HepG2 (cell line): Measurements from ENCODE around the gene ZNF526. TPM values are rescaled to one million over a fixed set of nuclear protein-coding genes. Genes with fewer than 3 reads are reported as not detected.

Experiments used
- BORCS8-MEF2B ChIP-seq: sonication (generic); formaldehyde crosslinking; IDR thresholded peaks from 2 replicates; pipeline ENCODE4 v1.8.0; 2022; ENCODE audit warnings: mild to moderate bottlenecking, missing genetic modification reagents
- CSRNP2 ChIP-seq: sonication (generic); formaldehyde crosslinking; conservative IDR thresholded peaks from 2 replicates; pipeline ENCODE4 v1.8.0; 2022; ENCODE audit warnings: low read depth, missing genetic modification reagents
- DBP ChIP-seq: sonication (generic); formaldehyde crosslinking; IDR thresholded peaks from 2 replicates; pipeline ENCODE4 v1.4.0; 2020; ENCODE audit warnings: missing genetic modification reagents; ENCODE audit errors: not compliant biosample characterization
- E2F2 ChIP-seq: sonication (generic); formaldehyde crosslinking; IDR thresholded peaks from 2 replicates; pipeline ENCODE4 v1.4.0; 2020; ENCODE audit warnings: missing genetic modification reagents, borderline replicate concordance
- JDP2 ChIP-seq: sonication (generic); formaldehyde crosslinking; IDR thresholded peaks from 2 replicates; pipeline ENCODE4 v1.8.1; 2022; ENCODE audit warnings: missing genetic modification reagents, borderline replicate concordance
- KLF16 ChIP-seq, 2 experiments: sonication (generic) in 1 of 2; formaldehyde crosslinking in 1 of 2; IDR thresholded peaks; 2 replicates each; pipeline versions ENCODE4 v1.6.1 to v1.8.0; 2016 to 2023; ENCODE audit warnings: missing genetic modification reagents in 2 of 2, missing compliant biosample characterization in 1 of 2
- MLX ChIP-seq: IDR thresholded peaks from 2 replicates; pipeline ENCODE4 v1.6.1; 2016
- NFE2L1 ChIP-seq: sonication (generic); formaldehyde crosslinking; IDR thresholded peaks from 2 replicates; pipeline ENCODE4 v1.4.0; 2020; ENCODE audit warnings: missing genetic modification reagents, mild to moderate bottlenecking, borderline replicate concordance
- NR2F2 ChIP-seq: IDR thresholded peaks from 2 replicates; pipeline ENCODE4 v1.6.1; 2012; ENCODE audit warnings: low read depth, inconsistent platforms, borderline replicate concordance
- SMAD1 ChIP-seq: sonication (generic); formaldehyde crosslinking; IDR thresholded peaks from 2 replicates; pipeline ENCODE4 v1.4.0; 2020; ENCODE audit warnings: missing genetic modification reagents, low read depth, mild to moderate bottlenecking, borderline replicate concordance
- SP2 ChIP-seq: sonication (generic); formaldehyde crosslinking; IDR thresholded peaks from 2 replicates; pipeline ENCODE4 v1.5.1; 2020; ENCODE audit warnings: mild to moderate bottlenecking, missing genetic modification reagents
- SP5 ChIP-seq: IDR thresholded peaks from 2 replicates; pipeline ENCODE4 v1.6.1; 2016; ENCODE audit warnings: low read depth, borderline replicate concordance
- ZKSCAN8 ChIP-seq: IDR thresholded peaks from 2 replicates; pipeline ENCODE4 v1.6.1; 2016; ENCODE audit warnings: borderline replicate concordance, missing genetic modification reagents, missing compliant biosample characterization
- ZNF329 ChIP-seq: sonication (generic); formaldehyde crosslinking; IDR thresholded peaks from 2 replicates; pipeline ENCODE4 v1.9.0; 2021; ENCODE audit warnings: low read depth, mild to moderate bottlenecking, missing genetic modification reagents
- ZNF362 ChIP-seq: sonication (generic); formaldehyde crosslinking; IDR thresholded peaks from 2 replicates; pipeline ENCODE4 v1.4.0; 2020; ENCODE audit warnings: missing genetic modification reagents, mild to moderate bottlenecking, borderline replicate concordance
- ZNF652 ChIP-seq: IDR thresholded peaks from 2 replicates; pipeline ENCODE4 v1.6.1; 2016; ENCODE audit warnings: low read depth, borderline replicate concordance
- ZNF704 ChIP-seq: sonication (generic); formaldehyde crosslinking; IDR thresholded peaks from 2 replicates; pipeline ENCODE4 v1.8.1; 2023; ENCODE audit warnings: mild to moderate bottlenecking, inconsistent platforms, moderate library complexity, missing genetic modification reagents, borderline replicate concordance
- ZNF710 ChIP-seq: sonication (generic); formaldehyde crosslinking; IDR thresholded peaks from 2 replicates; pipeline ENCODE4 v1.5.0; 2020; ENCODE audit warnings: mild to moderate bottlenecking, missing genetic modification reagents, borderline replicate concordance
- ZNF816 ChIP-seq: sonication (generic); formaldehyde crosslinking; IDR thresholded peaks from 2 replicates; pipeline ENCODE4 v1.8.0; 2022; ENCODE audit warnings: missing genetic modification reagents, mild to moderate bottlenecking, borderline replicate concordance
- polyA plus RNA-seq, 8 experiments: library from polyadenylated mRNA; depleted of rRNA in 3 of 8; stranded (reverse) in 7 of 8; unstranded in 1 of 8; fragments of >200 nt; fragmentation: Illumina TruSeq in 4 of 8; extraction: Trizol in 4 of 8; gene quantifications; 2 replicates each; pipeline versions ENCODE4 v1.2.1 to v1.2.3, GENCODE V29; 2011 to 2016; ENCODE audit warnings: low read depth in 4 of 8, missing spikeins in 1 of 8, mixed read lengths in 1 of 8; ENCODE audit not compliant: insufficient read depth in 1 of 8
- total RNA-seq, 5 experiments: library from RNA; depleted of rRNA; stranded (reverse); fragments of >200 nt; fragmentation: Illumina TruSeq; extraction: Trizol; gene quantifications; 2 replicates each; pipeline ENCODE4 v1.2.3, GENCODE V29; 2016; ENCODE audit warnings: low read depth in 1 of 5

Gene ZNF526
- total and polyA plus RNA-seq, 2 of the 13 experiments (the other 11 are each of a cell fraction or from before 2014, with no cell fraction given): 3.3 to 8.4 TPM

GRCh38 chr19:42268704-42269477 is 48.8 kb downstream of the ZNF526 start, which contains the start of gene CIC (continued):
- peak; percentile 97 for TF ChIP-seq SP2
- no peak for TF ChIP-seq ZNF710 (CRISPR knock-in tag)
- no peak for TF ChIP-seq KLF16 (CRISPR knock-in tag; IDR thresholded peaks at IDR 0.05)
- TF ChIP-seq ZNF362: peak; percentile 97
- no peak for TF ChIP-seq ZKSCAN8 (CRISPR knock-in tag)
- TF ChIP-seq DBP (CRISPR knock-in tag): no peak
- peak; percentile 38; the same call in 1 of the 2 replicates for TF ChIP-seq E2F2 (CRISPR knock-in tag)
- no peak for TF ChIP-seq BORCS8-MEF2B (CRISPR knock-in tag)
- no peak for TF ChIP-seq ZNF652 (CRISPR knock-in tag)
- no peak for TF ChIP-seq JDP2
- no peak for TF ChIP-seq ZNF329 (CRISPR knock-in tag)
- TF ChIP-seq CSRNP2: no peak
- no peak for TF ChIP-seq MLX (CRISPR knock-in tag)
- TF ChIP-seq NR2F2: no peak
- peak; percentile 15 for TF ChIP-seq SP5 (CRISPR knock-in tag)
- TF ChIP-seq SMAD1 (CRISPR knock-in tag): peak; percentile 19; the same call in 1 of the 2 replicates
- TF ChIP-seq ZNF816 (CRISPR knock-in tag): no peak
- no peak for TF ChIP-seq NFE2L1 (CRISPR knock-in tag)
- no peak for TF ChIP-seq ZNF704 (CRISPR knock-in tag)
